ENCODE results near the gene TSHZ3.

DNA sequence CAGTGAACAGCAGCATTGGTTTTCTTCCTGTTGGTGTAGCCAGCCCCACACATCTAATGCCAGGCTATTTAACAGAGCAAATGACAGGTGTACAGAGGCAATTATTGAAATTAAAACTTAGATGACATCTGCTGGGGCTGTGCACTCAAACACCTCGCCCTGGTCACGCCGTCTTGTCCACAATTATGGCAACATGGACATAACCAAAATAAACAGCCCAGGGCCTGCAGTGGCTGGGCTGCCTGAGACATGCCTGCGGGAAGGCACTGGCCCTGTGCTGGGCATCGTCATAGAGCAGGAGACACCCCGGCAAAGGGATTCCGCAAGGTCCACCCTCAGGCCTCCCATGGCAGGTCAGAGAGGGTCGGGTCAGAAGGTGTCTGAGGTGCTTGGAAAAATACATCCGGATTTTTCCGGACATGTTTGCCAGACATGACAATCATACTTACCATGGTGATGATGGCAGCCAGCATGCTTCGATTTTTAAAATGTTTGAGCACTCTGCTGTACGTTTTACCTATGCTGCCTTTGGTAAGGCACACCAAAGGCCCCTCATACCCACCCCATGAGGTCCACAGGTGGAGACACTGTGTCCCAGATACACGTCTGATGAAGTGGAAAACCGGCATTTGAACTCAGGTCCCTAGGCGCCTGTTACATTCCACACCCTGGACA, 47.8 kb downstream of the TSHZ3 start:
- TF ChIP-seq, protein P1, sequence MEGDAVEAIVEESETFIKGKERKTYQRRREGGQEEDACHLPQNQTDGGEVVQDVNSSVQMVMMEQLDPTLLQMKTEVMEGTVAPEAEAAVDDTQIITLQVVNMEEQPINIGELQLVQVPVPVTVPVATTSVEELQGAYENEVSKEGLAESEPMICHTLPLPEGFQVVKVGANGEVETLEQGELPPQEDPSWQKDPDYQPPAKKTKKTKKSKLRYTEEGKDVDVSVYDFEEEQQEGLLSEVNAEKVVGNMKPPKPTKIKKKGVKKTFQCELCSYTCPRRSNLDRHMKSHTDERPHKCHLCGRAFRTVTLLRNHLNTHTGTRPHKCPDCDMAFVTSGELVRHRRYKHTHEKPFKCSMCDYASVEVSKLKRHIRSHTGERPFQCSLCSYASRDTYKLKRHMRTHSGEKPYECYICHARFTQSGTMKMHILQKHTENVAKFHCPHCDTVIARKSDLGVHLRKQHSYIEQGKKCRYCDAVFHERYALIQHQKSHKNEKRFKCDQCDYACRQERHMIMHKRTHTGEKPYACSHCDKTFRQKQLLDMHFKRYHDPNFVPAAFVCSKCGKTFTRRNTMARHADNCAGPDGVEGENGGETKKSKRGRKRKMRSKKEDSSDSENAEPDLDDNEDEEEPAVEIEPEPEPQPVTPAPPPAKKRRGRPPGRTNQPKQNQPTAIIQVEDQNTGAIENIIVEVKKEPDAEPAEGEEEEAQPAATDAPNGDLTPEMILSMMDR (IDR thresholded peaks at IDR 0.05; ENCODE audit: low read depth, low read length) = no peak
- TF ChIP-seq, protein P2, sequence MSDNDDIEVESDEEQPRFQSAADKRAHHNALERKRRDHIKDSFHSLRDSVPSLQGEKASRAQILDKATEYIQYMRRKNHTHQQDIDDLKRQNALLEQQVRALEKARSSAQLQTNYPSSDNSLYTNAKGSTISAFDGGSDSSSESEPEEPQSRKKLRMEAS (IDR thresholded peaks at IDR 0.05; ENCODE audit: low read depth, low read length) = no peak
